Sciatic nerve (tissue), 2 donors: ENCODE measurements around the gene CFAP97D2. TPM values are rescaled to one million over a fixed set of nuclear protein-coding genes. Genes with fewer than 3 reads are reported as not detected.
"Not testable (repeated sequence)": the region's sequence is repeated elsewhere in the genome, so short reads cannot be mapped to it uniquely, and the experiment has no call there.

Experiments used
- ATAC-seq: fragments of 200-7000 bp; cut with Tn5 transposase; one replicate; pipeline ENCODE4 v1.9.1; 2020; ENCODE audit warnings: mild to moderate bottlenecking, moderate library complexity
- DNase-seq: peaks from one replicate; pipeline ENCODE4 v3.0.0-alpha.2; 2020; ENCODE audit warnings: low spot score
- intact Hi-C: fragments of 100-400 bp; cut with DNase I; formaldehyde crosslinking; loops from one replicate; pipeline ENCODE4 v1.14.2; 2022
- microRNA-seq: library from miRNA; unstranded; fragments of <30 nt; microRNA quantifications from one replicate; pipeline ENCODE4 v1.2.0, GENCODE V29; 2020
- total RNA-seq: library from RNA; stranded (reverse); fragmentation: NEBNext Ultra II Directional; extraction: Animal tissue kit (Norgen Biotek cat#: 25700); gene quantifications from one replicate; pipeline ENCODE4 v1.2.1, GENCODE V29; 2021
- donor health status: DM: no; HTN: no; CAD: no.
- donor health status: DM: no; HTN: no; CAD: no.

Gene CFAP97D2
- total RNA-seq, 1 donor from 2014 or later: not detected

- ATAC-seq (no peak), DNase-seq (no peak)
- intact Hi-C loops: no loop called here
Observed at GRCh38 chr13:114256547-114256946, 77.5 kb downstream of the CFAP97D2 start.

GRCh38 chr13:114257014-114257413, 78.0 kb downstream of the CFAP97D2 start:
- no peak for ATAC-seq
- intact Hi-C loops: no loop called here
- no peak for DNase-seq

DNA sequence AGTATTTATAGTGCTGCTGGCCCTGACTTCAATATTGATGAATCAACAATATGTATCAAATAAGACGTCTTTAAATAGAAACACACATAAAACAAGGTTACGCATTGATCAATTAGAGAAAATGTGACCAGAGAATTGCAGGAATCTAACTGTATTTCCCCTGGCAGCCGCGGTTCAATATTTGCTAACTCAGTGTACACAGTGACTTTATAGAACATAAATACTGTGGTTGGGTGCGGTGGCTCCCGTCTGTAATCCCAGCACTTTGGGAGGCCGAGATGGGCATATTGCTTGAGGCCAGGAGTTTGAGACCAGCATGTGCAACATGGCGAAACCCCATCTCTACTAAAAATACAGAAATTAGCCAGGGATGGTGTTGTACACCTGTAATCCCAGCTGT, 79.5 kb downstream of the CFAP97D2 start:
- DNase-seq (no peak), ATAC-seq (no peak)
- intact Hi-C loops: no loop called here

GRCh38 chr13:114259374-114259773, 80.3 kb downstream of the CFAP97D2 start:
- no peak for DNase-seq
- intact Hi-C loops: no loop called here

DNA sequence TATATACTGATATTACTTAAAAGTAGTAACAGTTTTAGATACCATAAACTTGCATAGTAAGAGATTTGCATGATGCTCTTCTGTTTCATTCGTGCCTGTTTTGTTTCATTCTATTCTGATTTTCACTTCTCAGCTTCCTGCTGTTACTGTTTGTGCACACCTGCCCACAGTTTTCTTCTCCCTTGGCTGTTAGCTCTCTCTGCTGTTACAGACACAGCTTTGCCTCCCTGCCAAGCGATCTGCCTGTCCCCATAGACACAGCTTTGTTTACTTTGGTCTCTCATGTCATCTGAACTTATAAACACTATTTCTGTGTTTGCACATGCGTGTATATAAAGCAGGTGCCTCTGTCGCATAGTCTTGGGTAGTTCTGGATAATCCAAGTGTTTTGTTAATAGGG, 80.9 kb downstream of the CFAP97D2 start:
- ATAC-seq: no peak
- no peak for DNase-seq
- intact Hi-C loops: no loop called here

More at GRCh38 chr13:114259374-114259773, 80.3 kb downstream of the CFAP97D2 start:
- no peak for ATAC-seq

DNA sequence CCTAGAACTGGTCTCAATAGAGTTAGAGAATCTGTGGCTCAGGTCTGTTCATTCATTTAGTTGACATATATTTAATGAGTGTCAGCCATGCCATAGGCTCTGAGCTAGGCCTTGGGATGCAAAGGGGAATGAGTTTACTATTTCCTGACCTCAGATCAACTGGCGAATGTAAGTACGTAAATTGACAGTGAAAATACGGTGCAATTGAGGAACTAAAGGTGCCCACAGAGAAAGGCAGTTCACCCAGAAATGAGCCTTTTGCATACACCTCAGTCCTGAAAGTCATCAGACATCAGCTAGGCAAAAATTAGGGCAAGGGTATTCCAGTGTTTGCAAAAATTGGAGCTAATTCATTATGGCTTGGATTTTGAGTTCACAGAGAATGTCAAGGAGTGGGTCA, 81.8 kb downstream of the CFAP97D2 start:
- intact Hi-C loops: no loop called here
- no peak for ATAC-seq
- no peak for DNase-seq

DNA sequence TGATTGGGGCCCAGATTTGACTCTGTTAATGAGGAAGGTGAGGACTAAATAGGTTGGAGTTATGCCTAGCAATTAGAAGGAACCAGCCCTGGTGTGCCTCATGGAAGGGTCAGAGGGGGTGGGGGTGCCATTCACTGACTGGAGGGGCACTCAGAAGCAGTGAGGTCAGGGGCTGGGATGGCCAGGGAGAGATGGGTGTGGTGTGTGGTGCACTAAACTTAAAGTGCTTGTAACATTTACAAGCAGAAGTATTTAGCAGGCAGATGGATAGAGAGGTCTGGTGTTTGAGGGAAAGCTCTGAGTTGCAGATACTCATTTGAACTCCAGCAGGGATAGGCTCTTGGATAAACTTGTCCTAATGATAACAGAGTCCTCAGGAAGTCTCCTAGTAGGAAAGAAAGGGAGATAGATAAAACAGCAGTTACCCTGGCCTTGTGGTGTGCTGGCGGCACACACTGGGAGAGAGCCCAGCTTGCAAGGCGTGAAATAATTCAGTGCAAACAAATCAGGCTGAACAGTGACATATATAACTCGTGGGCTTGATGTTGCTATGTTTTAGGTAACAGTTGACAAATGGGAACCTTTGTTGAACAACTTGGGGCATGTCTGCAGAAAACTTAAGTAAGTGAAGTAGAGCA, 82.4 kb downstream of the CFAP97D2 start:
- intact Hi-C loops: no loop called here
- ATAC-seq (no peak), DNase-seq (no peak)

GRCh38 chr13:114263578-114263977, 84.5 kb downstream of the CFAP97D2 start:
- ATAC-seq (no peak), DNase-seq (no peak)
- intact Hi-C loops: no loop called here

- ATAC-seq, DNase-seq, intact Hi-C loops: not testable (repeated sequence)
Observed at GRCh38 chr13:114264313-114264712, 85.3 kb downstream of the CFAP97D2 start.

- ATAC-seq (no peak), DNase-seq (no peak)
- intact Hi-C loops: no loop called here
Observed at GRCh38 chr13:114264886-114265611, 86.0 kb downstream of the CFAP97D2 start.

GRCh38 chr13:114266241-114266640, 87.2 kb downstream of the CFAP97D2 start:
- ATAC-seq (no peak), DNase-seq (no peak)
- intact Hi-C loops: no loop called here

DNA sequence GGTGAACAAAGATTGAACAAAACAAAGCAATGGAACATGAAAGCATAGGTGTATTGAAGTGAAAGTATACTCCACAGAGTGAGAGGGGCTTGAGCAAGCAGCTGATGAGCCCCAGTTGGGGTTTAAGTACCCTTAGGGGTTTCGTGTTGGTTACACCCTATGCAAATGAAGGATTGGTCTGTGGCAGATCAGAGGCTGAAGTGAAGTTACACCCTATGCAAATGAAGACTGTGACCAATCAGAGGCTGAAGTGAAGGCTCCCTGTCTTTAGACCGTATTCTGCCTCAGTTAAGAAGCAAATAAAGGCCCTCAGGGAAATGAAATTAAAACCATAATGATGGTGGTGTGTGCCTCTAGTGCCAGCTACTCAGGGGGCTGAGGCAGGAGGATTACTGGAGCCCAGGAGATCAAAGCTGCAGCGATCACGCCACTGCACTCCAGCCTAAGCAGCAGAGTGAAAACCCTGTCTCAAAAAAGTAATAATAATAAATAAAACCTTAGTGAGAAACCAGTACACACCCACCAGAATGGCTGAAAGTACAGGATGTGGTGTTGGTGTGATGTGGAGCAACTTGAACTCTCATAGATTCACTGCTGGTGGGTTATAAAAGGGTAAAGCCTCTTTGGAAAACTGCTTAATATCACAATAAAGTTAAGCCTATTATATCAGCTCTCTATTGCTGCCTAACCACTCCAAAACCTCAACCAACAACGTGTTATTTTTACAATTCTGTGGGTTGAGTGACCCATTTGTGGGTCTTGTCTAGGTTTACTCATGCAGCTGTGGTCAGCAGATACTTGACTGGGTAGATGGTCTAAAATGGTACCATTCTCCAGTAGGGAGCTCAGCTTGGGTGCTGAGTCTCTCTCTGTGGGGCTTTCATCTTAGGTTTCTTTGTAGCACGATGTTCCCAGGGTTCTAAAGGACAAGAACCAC, 89.6 kb downstream of the CFAP97D2 start:
- intact Hi-C loops: no loop called here
- DNase-seq (no peak), ATAC-seq (no peak)

GRCh38 chr13:114269281-114269770, 90.3 kb downstream of the CFAP97D2 start:
- ATAC-seq (no peak), DNase-seq (no peak)
- intact Hi-C loops: no loop called here

Small RNAs within 50 kb of the gene (microRNA-seq; reads per million reads assigned to microRNA genes)
- not detected for gene MIR548AR

Other genes with a start within 250 kb of the CFAP97D2 start
- 3.6 TPM for gene C13orf46, start 205.2 kb upstream of the CFAP97D2 start, total RNA-seq
- gene RASA3, start 46.6 kb upstream of the CFAP97D2 start, total RNA-seq: 47.6 TPM
- gene CDC16, start 55.6 kb downstream of the CFAP97D2 start, total RNA-seq: 73.6 TPM
- gene UPF3A, start 102.3 kb downstream of the CFAP97D2 start, total RNA-seq: 60.4 TPM
- 19.2 TPM for gene CHAMP1, start 135.2 kb downstream of the CFAP97D2 start, total RNA-seq